ENCODE results near the gene TRPC4AP.

DNA sequence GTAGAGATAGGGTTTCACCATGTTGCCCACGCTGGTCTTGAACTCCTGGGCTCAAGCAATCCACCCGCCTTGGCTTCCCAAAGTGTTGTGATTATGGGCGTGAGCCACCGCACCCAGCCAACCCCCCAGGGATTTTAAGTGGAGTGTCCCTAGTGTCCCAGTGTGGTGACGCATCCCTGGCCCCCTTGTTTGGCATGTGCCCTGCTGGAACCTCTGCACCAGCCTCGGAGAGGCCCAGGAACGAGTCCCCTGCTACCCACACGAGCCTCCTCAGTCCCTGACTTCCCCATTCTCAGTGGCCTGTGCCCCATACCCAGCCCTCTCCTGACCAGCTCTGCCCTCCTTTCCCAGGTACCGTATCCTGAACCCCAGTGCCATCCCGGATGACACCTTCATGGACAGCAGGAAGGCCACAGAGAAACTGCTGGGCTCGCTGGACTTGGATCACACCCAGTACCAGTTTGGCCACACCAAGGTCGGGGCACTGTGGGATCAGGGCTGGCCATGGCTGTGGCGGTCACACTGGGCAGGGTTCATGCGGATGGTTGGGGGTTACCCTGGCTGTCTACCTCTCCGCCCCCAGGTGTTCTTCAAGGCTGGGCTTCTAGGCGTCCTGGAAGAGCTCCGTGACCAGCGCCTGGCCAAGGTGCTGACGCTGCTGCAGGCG lies 99.7 kb downstream of the TRPC4AP start:
- no peak for TF ChIP-seq STAT3 (IDR thresholded peaks at IDR 0.05; ENCODE audit: low read depth, low read length)
- TF ChIP-seq CBX5 (IDR thresholded peaks at IDR 0.05; ENCODE audit: low read depth): no peak
- no peak for TF ChIP-seq POLR2AphosphoS5 (IDR thresholded peaks at IDR 0.05; ENCODE audit: low read length)
- TF ChIP-seq SUZ12 (IDR thresholded peaks at IDR 0.05; ENCODE audit: unreplicated experiment): no peak
- TF ChIP-seq EED (IDR thresholded peaks at IDR 0.05; ENCODE audit: low read depth): no peak
- no peak for TF ChIP-seq POLR2A (IDR thresholded peaks at IDR 0.05; ENCODE audit: low read depth, low read length)
- TF ChIP-seq, protein P1, sequence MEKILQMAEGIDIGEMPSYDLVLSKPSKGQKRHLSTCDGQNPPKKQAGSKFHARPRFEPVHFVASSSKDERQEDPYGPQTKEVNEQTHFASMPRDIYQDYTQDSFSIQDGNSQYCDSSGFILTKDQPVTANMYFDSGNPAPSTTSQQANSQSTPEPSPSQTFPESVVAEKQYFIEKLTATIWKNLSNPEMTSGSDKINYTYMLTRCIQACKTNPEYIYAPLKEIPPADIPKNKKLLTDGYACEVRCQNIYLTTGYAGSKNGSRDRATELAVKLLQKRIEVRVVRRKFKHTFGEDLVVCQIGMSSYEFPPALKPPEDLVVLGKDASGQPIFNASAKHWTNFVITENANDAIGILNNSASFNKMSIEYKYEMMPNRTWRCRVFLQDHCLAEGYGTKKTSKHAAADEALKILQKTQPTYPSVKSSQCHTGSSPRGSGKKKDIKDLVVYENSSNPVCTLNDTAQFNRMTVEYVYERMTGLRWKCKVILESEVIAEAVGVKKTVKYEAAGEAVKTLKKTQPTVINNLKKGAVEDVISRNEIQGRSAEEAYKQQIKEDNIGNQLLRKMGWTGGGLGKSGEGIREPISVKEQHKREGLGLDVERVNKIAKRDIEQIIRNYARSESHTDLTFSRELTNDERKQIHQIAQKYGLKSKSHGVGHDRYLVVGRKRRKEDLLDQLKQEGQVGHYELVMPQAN (conservative IDR thresholded peaks at IDR 0.05): no peak
- TF ChIP-seq JUNB (IDR thresholded peaks at IDR 0.05): no peak
- TF ChIP-seq NR2C2 (IDR thresholded peaks at IDR 0.05; ENCODE audit: borderline replicate concordance, control insufficient read depth, insufficient read length, low read depth): no peak
- TF ChIP-seq CTCF (IDR thresholded peaks at IDR 0.05 in 2 of 3, conservative IDR thresholded peaks at IDR 0.05 in 1 of 3; ENCODE audit: control insufficient read depth in 2 of 3, extremely low read depth in 1 of 3, insufficient read depth in 1 of 3, low read depth in 3 of 3, low read length in 3 of 3): no peak

Measured in GM12878 (cell line).